ENCODE measurements around the gene HDAC4. TPM values are rescaled to one million over a fixed set of nuclear protein-coding genes. Genes with fewer than 3 reads are reported as not detected.

The HDAC4 gene
- total RNA-seq, 1 experiment from 2014 or later = 32.0 TPM

GRCh38 chr2:239377591-239377990 lies 23.2 kb downstream of the HDAC4 start:
- Histone ChIP-seq H3K4me2 (ENCODE audit: insufficient read depth, insufficient read length, low read length) (no peak overlapping the region), H4K8ac (replicated peaks; ENCODE audit: insufficient read length, low read depth, low read length) (no peak overlapping the region), H4K5ac (ENCODE audit: insufficient read length, low read depth, low read length) (no peak overlapping the region), H2BK120ac (ENCODE audit: low read depth, low read length, poor library complexity, severe bottlenecking) (no peak overlapping the region), H3K14ac (ENCODE audit: insufficient read depth, low read length) (no peak overlapping the region; the same call in 1 of the 2 replicates), H2BK15ac (ENCODE audit: low read depth, low read length) (no peak overlapping the region), H3K9me3 (ENCODE audit: control insufficient read depth, low read depth, low read length) (no peaks in the 10 kb centered on the region), H3K9ac (ENCODE audit: extremely low read depth, insufficient read length, low read length) (no peak overlapping the region), H4K20me1 (ENCODE audit: control insufficient read depth, insufficient read depth, insufficient read length) (no peaks in the 10 kb centered on the region), H3K23me2 (ENCODE audit: insufficient read length, low read depth, low read length, poor library complexity, severe bottlenecking) (no peaks in the 10 kb centered on the region), H2BK20ac (ENCODE audit: low read depth, low read length, poor library complexity, severe bottlenecking) (no peak overlapping the region), H2BK5ac (ENCODE audit: insufficient read length, low read length) (no peak overlapping the region), H3K27ac (ENCODE audit: insufficient read length, low read depth, low read length) (no peak overlapping the region), H3K23ac (ENCODE audit: insufficient read length, low read depth, low read length) (no peak overlapping the region), H3K18ac (ENCODE audit: insufficient read length, low read depth, low read length) (no peak overlapping the region), H3K79me1 (ENCODE audit: insufficient read depth, low read depth, low read length, poor library complexity, severe bottlenecking) (no peaks in the 10 kb centered on the region), H3K4me1 (ENCODE audit: insufficient read depth, low read length) (peaks cover 4% of the 10 kb centered on the region; the same call in 1 of the 2 replicates), H2AFZ (ENCODE audit: low read length) (no peak overlapping the region), H3K4ac (ENCODE audit: low read depth, low read length) (no peak overlapping the region), H2BK12ac (ENCODE audit: insufficient read length, low read depth, low read length) (no peak overlapping the region), H4K91ac (ENCODE audit: insufficient read length, low read depth, low read length) (no peak overlapping the region), H3K79me2 (ENCODE audit: insufficient read depth, low read length) (peaks cover 5% of the 10 kb centered on the region; the same call in 1 of the 2 replicates), H2AK5ac (ENCODE audit: insufficient read length, low read length) (no peak overlapping the region), H3K56ac (ENCODE audit: insufficient read length, low read depth, low read length) (no peak overlapping the region), H3T11ph (ENCODE audit: low read length) (no peak overlapping the region), H3K27me3 (ENCODE audit: insufficient read depth, low read length) (no peaks in the 10 kb centered on the region)
- H3K27me3 Mint-ChIP-seq (ENCODE audit: low read depth) = no peaks in the 10 kb centered on the region
- TF ChIP-seq, protein P1, sequence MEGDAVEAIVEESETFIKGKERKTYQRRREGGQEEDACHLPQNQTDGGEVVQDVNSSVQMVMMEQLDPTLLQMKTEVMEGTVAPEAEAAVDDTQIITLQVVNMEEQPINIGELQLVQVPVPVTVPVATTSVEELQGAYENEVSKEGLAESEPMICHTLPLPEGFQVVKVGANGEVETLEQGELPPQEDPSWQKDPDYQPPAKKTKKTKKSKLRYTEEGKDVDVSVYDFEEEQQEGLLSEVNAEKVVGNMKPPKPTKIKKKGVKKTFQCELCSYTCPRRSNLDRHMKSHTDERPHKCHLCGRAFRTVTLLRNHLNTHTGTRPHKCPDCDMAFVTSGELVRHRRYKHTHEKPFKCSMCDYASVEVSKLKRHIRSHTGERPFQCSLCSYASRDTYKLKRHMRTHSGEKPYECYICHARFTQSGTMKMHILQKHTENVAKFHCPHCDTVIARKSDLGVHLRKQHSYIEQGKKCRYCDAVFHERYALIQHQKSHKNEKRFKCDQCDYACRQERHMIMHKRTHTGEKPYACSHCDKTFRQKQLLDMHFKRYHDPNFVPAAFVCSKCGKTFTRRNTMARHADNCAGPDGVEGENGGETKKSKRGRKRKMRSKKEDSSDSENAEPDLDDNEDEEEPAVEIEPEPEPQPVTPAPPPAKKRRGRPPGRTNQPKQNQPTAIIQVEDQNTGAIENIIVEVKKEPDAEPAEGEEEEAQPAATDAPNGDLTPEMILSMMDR (conservative IDR thresholded peaks at IDR 0.05) = no peak
- peak overlapping the region in 1 of 3 experiments; percentile 68; a peak in 1 of 7 replicates for H3K27ac Mint-ChIP-seq
- DNase-seq = no peak
- peak overlapping the region in 1 of 2 experiments; percentile 38; a peak in 1 of 5 replicates for H3K4me3 Mint-ChIP-seq
- WGBS (ENCODE audit: extremely low coverage, insufficient read length, low lambda C conversion rate) = no CpG with 5 or more reads among the region's 10 CpGs
- peaks cover 6 to 7% (median 7%) of the 10 kb centered on the region in 3 experiments; a peak in 5 of 7 replicates for H3K36me3 Mint-ChIP-seq (ENCODE audit: insufficient read depth in 1 of 3, low read depth in 3 of 3)
- no peaks in the 10 kb centered on the region for H3K9me3 Mint-ChIP-seq
- peaks cover 28 to 32% of the 10 kb centered on the region in 2 experiments for H3K4me1 Mint-ChIP-seq
